ENCODE measurements around the gene MCF2L.

DNA sequence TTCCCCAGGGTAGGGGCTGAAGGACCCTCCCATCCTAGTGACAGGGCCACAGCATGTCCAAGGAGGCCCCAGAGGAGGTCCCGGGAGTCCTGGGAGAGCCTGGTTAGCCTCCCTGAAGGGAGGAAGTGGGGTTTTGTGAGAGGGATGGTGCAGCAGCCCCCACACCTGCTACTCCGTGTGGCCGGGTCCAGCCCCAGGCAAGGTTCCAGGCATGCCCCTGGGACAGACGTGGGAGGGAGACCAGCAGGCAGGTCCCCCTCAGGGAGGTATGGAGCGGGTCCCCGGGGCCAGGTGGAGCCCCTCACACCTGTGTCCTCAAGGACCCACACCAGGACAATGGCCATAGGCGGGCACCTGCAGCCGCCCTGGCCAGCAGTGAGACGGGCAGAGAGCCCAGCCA lies 134.6 kb downstream of the MCF2L start:
- TF ChIP-seq NR2C2 (CRISPR knock-in tag; IDR thresholded peaks at IDR 0.05), result no peak
- TF ChIP-seq NR2C2 (tag; IDR thresholded peaks at IDR 0.05), result no peak
- TF ChIP-seq, protein P1, sequence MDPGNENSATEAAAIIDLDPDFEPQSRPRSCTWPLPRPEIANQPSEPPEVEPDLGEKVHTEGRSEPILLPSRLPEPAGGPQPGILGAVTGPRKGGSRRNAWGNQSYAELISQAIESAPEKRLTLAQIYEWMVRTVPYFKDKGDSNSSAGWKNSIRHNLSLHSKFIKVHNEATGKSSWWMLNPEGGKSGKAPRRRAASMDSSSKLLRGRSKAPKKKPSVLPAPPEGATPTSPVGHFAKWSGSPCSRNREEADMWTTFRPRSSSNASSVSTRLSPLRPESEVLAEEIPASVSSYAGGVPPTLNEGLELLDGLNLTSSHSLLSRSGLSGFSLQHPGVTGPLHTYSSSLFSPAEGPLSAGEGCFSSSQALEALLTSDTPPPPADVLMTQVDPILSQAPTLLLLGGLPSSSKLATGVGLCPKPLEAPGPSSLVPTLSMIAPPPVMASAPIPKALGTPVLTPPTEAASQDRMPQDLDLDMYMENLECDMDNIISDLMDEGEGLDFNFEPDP (CRISPR knock-in tag; IDR thresholded peaks at IDR 0.05), result no peak
- TF ChIP-seq HCFC1 (IDR thresholded peaks at IDR 0.05; ENCODE audit: low read depth, low read length), result no peak
- TF ChIP-seq, protein P2, sequence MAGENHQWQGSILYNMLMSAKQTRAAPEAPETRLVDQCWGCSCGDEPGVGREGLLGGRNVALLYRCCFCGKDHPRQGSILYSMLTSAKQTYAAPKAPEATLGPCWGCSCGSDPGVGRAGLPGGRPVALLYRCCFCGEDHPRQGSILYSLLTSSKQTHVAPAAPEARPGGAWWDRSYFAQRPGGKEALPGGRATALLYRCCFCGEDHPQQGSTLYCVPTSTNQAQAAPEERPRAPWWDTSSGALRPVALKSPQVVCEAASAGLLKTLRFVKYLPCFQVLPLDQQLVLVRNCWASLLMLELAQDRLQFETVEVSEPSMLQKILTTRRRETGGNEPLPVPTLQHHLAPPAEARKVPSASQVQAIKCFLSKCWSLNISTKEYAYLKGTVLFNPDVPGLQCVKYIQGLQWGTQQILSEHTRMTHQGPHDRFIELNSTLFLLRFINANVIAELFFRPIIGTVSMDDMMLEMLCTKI (IDR thresholded peaks at IDR 0.05; ENCODE audit: partially characterized antibody), result no peak
- TF ChIP-seq, protein P3, sequence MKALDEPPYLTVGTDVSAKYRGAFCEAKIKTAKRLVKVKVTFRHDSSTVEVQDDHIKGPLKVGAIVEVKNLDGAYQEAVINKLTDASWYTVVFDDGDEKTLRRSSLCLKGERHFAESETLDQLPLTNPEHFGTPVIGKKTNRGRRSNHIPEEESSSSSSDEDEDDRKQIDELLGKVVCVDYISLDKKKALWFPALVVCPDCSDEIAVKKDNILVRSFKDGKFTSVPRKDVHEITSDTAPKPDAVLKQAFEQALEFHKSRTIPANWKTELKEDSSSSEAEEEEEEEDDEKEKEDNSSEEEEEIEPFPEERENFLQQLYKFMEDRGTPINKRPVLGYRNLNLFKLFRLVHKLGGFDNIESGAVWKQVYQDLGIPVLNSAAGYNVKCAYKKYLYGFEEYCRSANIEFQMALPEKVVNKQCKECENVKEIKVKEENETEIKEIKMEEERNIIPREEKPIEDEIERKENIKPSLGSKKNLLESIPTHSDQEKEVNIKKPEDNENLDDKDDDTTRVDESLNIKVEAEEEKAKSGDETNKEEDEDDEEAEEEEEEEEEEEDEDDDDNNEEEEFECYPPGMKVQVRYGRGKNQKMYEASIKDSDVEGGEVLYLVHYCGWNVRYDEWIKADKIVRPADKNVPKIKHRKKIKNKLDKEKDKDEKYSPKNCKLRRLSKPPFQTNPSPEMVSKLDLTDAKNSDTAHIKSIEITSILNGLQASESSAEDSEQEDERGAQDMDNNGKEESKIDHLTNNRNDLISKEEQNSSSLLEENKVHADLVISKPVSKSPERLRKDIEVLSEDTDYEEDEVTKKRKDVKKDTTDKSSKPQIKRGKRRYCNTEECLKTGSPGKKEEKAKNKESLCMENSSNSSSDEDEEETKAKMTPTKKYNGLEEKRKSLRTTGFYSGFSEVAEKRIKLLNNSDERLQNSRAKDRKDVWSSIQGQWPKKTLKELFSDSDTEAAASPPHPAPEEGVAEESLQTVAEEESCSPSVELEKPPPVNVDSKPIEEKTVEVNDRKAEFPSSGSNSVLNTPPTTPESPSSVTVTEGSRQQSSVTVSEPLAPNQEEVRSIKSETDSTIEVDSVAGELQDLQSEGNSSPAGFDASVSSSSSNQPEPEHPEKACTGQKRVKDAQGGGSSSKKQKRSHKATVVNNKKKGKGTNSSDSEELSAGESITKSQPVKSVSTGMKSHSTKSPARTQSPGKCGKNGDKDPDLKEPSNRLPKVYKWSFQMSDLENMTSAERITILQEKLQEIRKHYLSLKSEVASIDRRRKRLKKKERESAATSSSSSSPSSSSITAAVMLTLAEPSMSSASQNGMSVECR (CRISPR knock-in tag; IDR thresholded peaks at IDR 0.05), result no peak
- no peak for TF ChIP-seq TBL1XR1 (IDR thresholded peaks at IDR 0.05; ENCODE audit: low read length in 2 of 2)
- TF ChIP-seq PYGO2 (tag; IDR thresholded peaks at IDR 0.05), result no peak
- no peak for TF ChIP-seq ZFX (CRISPR knock-in tag; IDR thresholded peaks at IDR 0.05)

Measured in K562 (cell line).